Glutamatergic neuron (in vitro differentiated cells): ENCODE data around the gene TNPO2. TPM values are rescaled to one million over a fixed set of nuclear protein-coding genes. Genes with fewer than 3 reads are reported as not detected.

ENCODE experiments used
- DNase-seq: peaks from one replicate; pipeline ENCODE4 v3.0.0; 2022
- H3K27ac Mint-ChIP-seq: one replicate; pipeline ENCODE4 v1.8.0; 2020; ENCODE audit warnings: mild to moderate bottlenecking, mixed read lengths, inconsistent platforms; ENCODE audit not compliant: unreplicated experiment
- H3K27me3 Mint-ChIP-seq: one replicate; pipeline ENCODE4 v1.8.0; 2020; ENCODE audit warnings: mild to moderate bottlenecking, moderate library complexity, mixed read lengths, inconsistent platforms; ENCODE audit not compliant: unreplicated experiment
- H3K36me3 Mint-ChIP-seq: one replicate; pipeline ENCODE4 v1.8.0; 2020; ENCODE audit warnings: mild to moderate bottlenecking, mixed read lengths, inconsistent platforms; ENCODE audit not compliant: unreplicated experiment
- H3K4me1 Mint-ChIP-seq: one replicate; pipeline ENCODE4 v1.8.0; 2020; ENCODE audit warnings: mild to moderate bottlenecking, low read depth, mixed read lengths, inconsistent platforms; ENCODE audit not compliant: unreplicated experiment
- H3K4me3 Mint-ChIP-seq: one replicate; pipeline ENCODE4 v1.8.0; 2020; ENCODE audit warnings: mild to moderate bottlenecking, mixed read lengths, inconsistent platforms; ENCODE audit not compliant: unreplicated experiment
- H3K9me3 Mint-ChIP-seq: one replicate; pipeline ENCODE4 v1.8.0; 2020; ENCODE audit warnings: mild to moderate bottlenecking, moderate library complexity, mixed read lengths, inconsistent platforms; ENCODE audit not compliant: unreplicated experiment
- total RNA-seq: library from RNA; stranded (reverse); fragmentation: NEBNext Ultra II Directional; extraction: Animal tissue kit (Norgen Biotek cat#: 25700); gene quantifications from one replicate; pipeline ENCODE4 v1.2.1, GENCODE V29; 2021; ENCODE audit not compliant: unreplicated experiment
- TF ChIP-seq, protein P1 (sequence below): fragments of 200-600 bp; sonication (generic); IDR thresholded peaks from one replicate; pipeline ENCODE4 v1.5.0; 2021; ENCODE audit not compliant: partially characterized antibody, unreplicated experiment

Gene TNPO2
- total RNA-seq, 1 donor from 2014 or later: 135 TPM

DNA sequence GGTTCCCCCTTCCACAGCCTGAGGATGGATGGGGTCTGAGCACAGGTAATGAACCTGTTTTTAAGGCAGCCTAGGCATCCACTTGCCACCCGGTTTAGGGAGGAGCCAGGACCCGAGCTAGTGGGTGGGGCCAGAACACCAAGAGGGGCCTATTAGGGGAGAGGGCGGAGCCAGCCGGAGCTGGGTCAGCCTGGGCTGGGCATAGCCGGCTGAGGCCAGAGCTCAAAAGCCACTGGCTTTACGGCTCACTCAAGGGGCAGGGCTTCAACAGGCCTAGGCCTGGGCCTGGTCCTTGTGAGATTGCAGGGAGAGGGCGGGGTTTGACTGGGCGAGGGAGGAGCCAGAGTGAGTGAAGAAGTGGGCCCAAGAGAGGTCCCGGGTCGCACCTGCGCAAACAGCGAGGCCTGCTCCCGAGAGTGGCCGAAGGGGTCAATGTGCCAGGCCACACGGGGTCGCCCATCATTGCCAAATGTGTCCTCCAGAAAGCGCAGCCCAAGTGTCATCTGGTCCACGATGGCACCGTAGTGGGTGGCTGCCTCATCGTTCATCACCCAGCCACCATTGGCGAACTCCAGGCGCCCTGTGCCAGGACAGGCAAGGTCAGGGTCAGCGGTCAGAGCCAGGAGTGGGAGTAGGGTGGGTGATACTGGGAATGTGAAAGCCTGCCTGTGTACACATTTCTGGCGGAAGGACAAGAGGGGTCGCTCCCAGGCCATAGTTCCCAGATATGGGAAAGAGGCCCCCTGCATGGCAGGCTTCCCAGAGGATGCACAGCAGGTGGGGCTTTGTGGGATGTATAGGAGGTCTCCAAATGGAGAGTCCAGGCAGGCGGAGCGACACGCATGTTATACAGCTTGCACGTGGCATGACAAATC lies 59.1 kb downstream of the TNPO2 start:
- Mint-ChIP-seq H3K9me3 (peaks cover 2% of the 10 kb centered on the region), H3K27ac (no peak overlapping the region), H3K4me3 (no peak overlapping the region), H3K27me3 (peaks cover 6% of the 10 kb centered on the region), H3K36me3 (no peaks in the 10 kb centered on the region), H3K4me1 (peaks cover 16% of the 10 kb centered on the region)
- DNase-seq: no peak
- TF ChIP-seq, protein P1, sequence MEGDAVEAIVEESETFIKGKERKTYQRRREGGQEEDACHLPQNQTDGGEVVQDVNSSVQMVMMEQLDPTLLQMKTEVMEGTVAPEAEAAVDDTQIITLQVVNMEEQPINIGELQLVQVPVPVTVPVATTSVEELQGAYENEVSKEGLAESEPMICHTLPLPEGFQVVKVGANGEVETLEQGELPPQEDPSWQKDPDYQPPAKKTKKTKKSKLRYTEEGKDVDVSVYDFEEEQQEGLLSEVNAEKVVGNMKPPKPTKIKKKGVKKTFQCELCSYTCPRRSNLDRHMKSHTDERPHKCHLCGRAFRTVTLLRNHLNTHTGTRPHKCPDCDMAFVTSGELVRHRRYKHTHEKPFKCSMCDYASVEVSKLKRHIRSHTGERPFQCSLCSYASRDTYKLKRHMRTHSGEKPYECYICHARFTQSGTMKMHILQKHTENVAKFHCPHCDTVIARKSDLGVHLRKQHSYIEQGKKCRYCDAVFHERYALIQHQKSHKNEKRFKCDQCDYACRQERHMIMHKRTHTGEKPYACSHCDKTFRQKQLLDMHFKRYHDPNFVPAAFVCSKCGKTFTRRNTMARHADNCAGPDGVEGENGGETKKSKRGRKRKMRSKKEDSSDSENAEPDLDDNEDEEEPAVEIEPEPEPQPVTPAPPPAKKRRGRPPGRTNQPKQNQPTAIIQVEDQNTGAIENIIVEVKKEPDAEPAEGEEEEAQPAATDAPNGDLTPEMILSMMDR: no peak

DNA sequence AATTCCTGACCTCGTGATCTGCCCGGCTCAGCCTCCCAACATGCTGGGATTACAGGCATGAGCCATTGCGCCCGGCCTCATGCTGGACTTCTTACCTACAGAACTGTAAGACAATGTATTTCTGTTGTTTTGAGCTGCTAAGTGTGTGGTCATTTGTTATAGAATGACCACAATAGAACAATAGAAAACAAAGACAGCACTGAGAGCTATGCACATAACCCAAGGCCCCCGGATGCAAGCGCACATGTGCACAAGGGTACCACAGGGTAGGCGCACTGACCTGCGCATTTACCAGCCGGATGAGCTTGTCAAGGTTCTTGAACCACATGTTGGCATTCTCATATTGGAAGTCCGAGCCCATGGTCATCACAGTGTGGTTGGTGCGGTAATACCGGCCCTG lies 62.8 kb downstream of the TNPO2 start:
- no peaks in the 10 kb centered on the region for H3K36me3 Mint-ChIP-seq
- H3K27me3 Mint-ChIP-seq: peaks cover 2% of the 10 kb centered on the region
- no peak overlapping the region for H3K4me3 Mint-ChIP-seq
- H3K4me1 Mint-ChIP-seq: peaks cover 3% of the 10 kb centered on the region
- no peak overlapping the region for H3K27ac Mint-ChIP-seq
- no peak for DNase-seq
- TF ChIP-seq, protein P1: no peak
- no peaks in the 10 kb centered on the region for H3K9me3 Mint-ChIP-seq

DNA sequence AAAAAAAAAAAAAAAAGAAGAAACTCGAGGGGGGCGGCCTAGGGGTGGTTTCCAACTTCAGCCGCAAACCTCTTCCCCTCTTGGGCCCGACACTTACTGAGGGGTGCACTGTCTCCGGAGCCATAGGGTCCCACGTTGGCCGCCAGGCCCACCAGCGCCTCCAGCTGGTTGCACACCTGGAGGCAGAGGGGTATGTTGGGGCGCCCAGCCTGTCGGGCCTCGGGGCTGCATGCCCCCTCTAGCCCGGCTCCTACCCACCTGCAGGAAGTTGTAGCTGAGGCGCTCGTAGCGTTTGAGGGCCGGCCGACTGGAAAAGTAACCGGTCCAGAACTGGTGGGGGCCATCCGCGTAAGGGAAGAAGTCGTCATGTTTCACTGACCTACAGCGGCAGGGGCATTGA lies 65.8 kb downstream of the TNPO2 start:
- TF ChIP-seq, protein P1: no peak
- H3K27me3 Mint-ChIP-seq: peaks cover 5% of the 10 kb centered on the region
- no peaks in the 10 kb centered on the region for H3K9me3 Mint-ChIP-seq
- no peak overlapping the region for H3K4me3 Mint-ChIP-seq
- DNase-seq: no peak
- H3K36me3 Mint-ChIP-seq: peaks cover 6% of the 10 kb centered on the region
- no peak overlapping the region for H3K27ac Mint-ChIP-seq
- no peaks in the 10 kb centered on the region for H3K4me1 Mint-ChIP-seq

DNA sequence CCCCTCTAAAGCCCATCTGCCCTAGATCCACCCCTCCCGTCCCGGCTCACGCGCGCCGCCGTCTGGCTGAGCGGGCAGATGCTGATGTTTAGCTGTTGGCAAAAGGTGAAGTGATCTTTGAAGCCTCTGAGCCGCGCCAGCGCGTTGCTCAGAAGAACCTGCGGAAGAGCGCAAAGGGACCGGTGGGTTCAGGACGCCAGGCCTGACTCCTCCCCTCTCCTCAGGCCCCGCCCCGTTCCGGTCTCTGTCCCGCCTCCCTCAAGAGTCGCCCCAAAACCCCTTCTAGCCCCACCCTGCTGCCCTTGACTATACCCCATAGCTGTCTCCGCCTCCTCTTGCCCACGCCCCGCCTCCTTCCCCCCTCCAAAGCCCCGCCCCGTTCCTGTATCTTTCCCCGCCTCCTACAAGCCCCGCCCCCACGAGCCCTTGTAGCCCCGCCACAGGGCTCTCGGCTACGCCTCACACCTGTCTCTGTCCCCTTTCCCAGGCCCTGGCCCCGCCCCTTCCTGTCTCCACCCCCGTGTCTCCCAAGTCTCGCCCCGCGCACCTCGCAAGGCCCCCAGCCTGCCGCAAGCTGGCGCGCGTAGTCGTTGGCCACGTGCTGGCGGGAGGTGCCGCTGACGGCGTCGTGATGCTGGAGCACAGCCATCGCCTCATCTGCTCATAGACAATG lies 66.7 kb downstream of the TNPO2 start:
- Mint-ChIP-seq H3K4me3 (no peak overlapping the region), H3K27ac (no peak overlapping the region), H3K27me3 (peaks cover 5% of the 10 kb centered on the region), H3K36me3 (peaks cover 6% of the 10 kb centered on the region), H3K4me1 (no peaks in the 10 kb centered on the region), H3K9me3 (no peaks in the 10 kb centered on the region)
- TF ChIP-seq, protein P1: no peak
- DNase-seq: no peak

DNA sequence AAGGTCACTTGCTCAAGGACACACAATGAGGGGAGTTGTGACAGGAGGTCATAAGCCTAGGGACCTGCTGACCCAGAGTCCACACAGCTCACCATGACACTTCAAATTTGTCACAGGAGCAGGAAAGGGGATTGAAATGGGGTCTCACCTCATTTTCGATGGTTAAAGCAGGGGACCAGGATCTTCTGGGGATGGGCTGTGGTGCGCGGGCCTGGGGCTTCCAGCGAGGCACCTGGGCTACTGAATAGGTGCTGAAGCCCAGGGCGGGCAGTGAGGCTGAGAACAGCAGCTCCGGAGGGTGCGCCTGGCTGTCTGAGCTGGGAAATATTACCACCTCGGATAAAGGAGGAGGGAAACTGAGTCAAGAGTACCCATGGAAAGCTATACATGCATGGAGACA lies 68.2 kb downstream of the TNPO2 start:
- Mint-ChIP-seq H3K4me3 (peak overlapping the region; percentile 47), H3K27me3 (peaks cover 5% of the 10 kb centered on the region), H3K36me3 (peaks cover 11% of the 10 kb centered on the region), H3K27ac (no peak overlapping the region), H3K9me3 (no peaks in the 10 kb centered on the region), H3K4me1 (no peaks in the 10 kb centered on the region)
- no peak for DNase-seq
- TF ChIP-seq, protein P1: no peak
